Panc1 (cell line): Measurements from ENCODE around the gene COPS8.

Experiments
- CTCF ChIP-seq: fragments of 450-650 bp; IDR thresholded peaks from 2 replicates; pipeline ENCODE4 v1.5.1; 2017; ENCODE audit warnings: mild to moderate bottlenecking
- SIN3A ChIP-seq: IDR thresholded peaks from 2 replicates; pipeline ENCODE4 v1.6.1; 2012; ENCODE audit warnings: low read depth, mild to moderate bottlenecking, low read length, moderate library complexity, borderline replicate concordance; ENCODE audit not compliant: insufficient read depth

- TF ChIP-seq SIN3A (no peak), CTCF (no peak)
Observed at GRCh38 chr2:237136824-237137223, 51.1 kb downstream of the COPS8 start.
